GM21723 (cell line): ENCODE measurements around the gene CSAG1.
A peak's percentile ranks its signal among the peaks of the same experiment; 100 is the strongest.
"Not testable (repeated sequence)": the region's sequence is repeated elsewhere in the genome, so short reads cannot be mapped to it uniquely, and the experiment has no call there.

ENCODE experiments used
- ATAC-seq: cut with Tn5 transposase; IDR thresholded peaks from one replicate; pipeline ENCODE4 v1.9.1; 2021; ENCODE audit warnings: mild to moderate bottlenecking, moderate library complexity; ENCODE audit not compliant: unreplicated experiment

CSAG1 gene

GRCh38 chrX:152700390-152700789 lies 33.1 kb downstream of the CSAG1 start:
- ATAC-seq: not testable (repeated sequence)

DNA sequence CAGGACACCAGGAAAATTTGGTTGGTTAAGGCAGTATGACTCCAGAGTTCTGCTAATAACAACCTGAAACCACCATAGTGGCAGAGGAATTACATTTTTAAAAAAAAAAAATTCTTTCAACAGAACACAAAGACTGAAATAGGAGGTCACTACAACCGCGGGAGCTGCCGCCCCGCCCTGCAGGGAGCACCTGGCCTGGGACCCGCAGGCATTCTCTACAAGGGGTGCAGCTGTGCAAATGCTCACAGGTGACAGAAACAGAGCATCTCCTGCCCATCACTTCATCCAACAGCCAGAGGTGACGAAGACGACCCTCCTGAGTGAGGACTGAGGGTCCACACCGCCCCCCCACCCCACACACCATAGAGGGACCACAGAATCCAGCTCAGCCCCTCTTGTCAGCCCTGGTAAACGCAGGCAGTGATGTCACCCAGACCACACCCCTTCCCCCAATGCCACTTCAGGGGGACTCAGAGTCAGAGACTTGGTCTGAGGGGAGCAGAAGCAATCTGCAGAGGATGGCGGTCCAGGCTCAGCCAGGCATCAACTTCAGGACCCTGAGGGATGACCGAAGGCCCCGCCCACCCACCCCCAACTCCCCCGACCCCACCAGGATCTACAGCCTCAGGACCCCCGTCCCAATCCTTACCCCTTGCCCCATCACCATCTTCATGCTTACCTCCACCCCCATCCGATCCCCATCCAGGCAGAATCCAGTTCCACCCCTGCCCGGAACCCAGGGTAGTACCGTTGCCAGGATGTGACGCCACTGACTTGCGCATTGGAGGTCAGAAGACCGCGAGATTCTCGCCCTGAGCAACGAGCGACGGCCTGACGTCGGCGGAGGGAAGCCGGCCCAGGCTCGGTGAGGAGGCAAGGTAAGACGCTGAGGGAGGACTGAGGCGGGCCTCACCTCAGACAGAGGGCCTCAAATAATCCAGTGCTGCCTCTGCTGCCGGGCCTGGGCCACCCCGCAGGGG lies 35.3 kb downstream of the CSAG1 start, which contains the start of gene MAGEA3:
Gene MAGEA3, plus strand, starts transcription at position 843 of the 980 bp plus-strand sequence. CDS start 2,039 bp downstream, outside the sequence.
- not testable (repeated sequence) for ATAC-seq

DNA sequence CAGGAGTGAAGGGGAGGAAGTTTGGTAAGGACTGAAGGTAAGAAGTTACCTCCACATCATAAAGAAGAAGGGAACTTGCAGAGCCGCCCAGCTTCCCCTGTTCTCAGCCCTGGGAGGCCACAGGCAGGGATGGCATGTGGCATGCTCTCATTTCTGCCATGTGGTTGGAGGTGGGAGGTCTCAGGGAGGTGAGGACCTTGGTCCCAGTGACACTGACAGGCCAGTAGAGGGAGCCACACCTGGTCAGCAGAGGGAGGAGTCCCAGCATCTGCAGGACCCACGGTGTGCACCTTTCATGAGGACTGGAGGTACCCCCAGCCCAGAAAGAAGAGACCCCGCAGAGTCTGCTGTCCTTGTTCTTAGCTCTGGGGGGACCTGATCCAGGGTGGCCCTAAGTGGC lies 52.5 kb downstream of the CSAG1 start:
- ATAC-seq: peak; percentile 88
